ENCODE results near the gene SELENOW.
"Not testable (repeated sequence)": the region's sequence is repeated elsewhere in the genome, so short reads cannot be mapped to it uniquely, and the experiment has no call there.

Gene SELENOW

DNA sequence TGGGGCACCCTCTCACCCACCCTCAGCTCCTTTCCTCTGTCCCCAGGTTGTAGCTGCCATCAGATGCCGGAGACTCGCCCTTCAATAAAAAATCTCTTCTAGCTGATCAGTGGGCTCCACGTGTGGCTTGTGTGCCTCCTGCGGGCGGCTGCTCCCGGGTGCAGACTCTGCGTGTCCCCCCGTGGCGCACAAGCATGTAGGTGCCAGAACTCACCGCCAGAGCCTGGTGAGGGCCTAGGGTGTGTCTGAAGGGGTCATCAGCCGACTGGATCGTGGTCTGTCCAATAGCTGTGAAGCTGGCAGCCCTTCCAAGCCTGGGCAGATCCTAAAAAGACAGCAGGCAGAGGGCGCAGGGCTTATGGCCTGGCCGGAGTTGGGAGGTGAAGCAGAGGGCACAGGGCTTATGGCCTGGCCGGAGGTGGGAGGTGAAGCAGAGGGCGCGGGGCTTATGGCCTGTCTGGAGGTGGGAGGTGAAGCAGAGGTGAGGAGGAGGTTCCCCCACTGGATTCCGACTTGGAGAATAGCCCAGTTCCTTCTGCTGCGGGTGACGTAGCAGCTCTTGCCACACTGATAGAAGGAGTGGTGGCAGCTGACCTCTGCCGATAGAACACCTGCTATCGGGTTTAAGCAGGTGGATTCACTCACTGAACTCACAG is 21.4 kb upstream of the SELENOW start:
- no peak for DNase-seq

DNA sequence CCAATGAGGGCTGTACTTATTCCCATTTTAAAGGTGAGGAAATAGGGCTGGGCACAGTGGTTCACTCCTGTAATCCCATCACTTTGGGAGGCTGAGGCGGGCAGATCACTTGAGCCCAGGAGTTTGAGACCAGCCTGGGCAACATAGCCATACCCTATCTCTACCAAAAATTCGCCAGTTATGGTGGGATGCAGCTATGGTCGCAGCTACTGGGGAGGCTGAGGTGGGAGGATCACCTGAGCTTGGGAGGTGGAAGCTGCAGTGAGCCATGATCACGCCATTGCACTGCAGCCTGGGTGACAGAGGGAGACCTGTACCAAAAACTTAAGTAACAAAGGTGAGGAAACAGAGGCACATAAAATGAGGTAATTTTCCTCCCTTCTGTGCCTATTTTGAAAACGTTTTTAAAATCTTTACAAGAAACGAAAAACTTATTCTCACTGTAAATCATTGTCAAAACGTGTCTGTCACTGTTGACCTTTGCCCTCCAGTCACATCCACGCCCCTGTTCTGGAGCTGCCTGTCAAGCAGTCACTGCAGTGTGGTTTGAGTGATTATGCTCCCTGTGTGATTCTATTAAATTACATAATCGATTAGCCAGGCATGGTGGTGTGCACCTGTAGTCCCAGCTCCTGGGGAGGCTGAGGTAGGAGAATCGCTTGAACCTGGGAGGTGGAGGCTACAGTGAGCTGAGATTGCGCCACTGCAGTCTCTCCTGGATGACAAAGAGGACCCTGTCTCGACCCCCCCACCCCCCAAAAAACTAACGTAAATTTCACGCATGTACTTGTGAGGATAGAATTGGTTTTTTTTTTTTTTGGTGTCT is 20.7 kb upstream of the SELENOW start:
- no peak for DNase-seq

DNA sequence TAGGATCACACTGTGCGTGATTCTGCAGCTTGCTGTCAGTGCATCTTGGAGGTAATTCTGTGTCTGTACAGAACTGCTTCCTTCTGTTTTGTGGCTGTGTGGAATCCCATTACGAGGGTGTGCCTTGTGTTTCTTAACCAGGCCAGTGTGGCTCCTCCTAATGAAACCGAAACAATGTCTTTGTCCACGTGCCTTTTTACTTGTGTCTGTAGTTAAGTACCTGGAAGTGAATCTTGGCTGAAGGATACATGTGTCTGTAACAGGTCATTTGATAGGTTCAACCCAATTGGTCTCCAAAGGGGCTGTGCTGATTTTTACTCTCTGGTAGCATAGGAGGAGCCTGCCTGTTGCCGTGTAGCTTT is 20.1 kb upstream of the SELENOW start:
- DNase-seq: no peak

DNA sequence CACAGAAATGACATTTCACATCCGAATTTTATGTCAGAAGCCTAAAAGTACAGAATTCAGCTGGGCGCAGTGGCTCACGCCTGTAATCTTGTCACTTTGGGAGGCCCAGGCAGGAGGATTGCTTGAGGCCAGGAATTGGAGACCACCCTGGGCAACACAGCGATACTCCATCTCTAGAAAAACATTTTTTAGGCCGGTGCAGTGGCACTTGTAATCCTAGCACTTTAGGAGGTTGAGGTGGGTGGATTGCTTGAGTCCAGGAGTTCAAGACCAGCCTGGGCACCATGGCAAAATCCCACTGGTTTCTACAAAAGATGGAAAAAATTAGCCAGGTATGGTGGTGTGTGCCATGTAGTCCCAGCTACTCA is 17.9 kb upstream of the SELENOW start:
- no peak for DNase-seq

DNA sequence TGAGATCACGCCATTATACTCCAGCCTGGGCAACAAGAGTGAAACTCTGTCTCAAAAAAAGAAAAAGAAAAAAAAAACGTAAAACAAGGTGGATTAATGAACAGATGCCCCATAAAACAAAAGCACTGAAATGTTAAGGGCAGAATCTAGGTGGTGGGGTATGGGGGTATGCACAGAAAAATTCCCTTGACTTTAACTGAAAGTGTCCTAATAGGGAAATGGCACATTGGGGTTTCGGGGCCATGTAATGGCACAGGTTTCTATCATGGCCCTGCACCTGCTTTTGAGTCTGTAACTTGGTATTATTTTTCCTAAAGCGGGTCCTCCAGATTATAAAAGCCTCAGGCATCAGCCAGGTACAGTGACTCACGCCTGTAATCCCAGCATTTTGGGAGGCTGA is 16.9 kb upstream of the SELENOW start:
- DNase-seq: no peak

DNA sequence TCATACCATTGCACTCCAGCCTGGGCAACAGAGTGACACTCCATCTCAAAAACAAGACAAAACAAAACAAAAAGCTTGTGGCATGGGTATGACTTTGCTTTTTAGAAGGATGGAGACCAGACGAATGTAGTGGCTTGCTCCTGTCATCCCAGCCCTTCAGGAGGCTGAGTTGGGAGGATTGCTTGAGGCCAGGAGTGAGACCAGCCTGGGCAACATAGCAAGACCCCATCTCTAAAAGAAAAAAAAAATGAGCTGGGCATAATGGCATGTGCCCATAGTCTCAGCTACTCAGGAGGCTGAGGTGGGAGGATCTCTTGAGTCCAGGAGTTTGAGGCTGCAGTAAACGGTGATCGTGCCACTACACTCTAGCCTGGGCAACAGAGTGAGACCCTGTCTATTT is 16.4 kb upstream of the SELENOW start:
- no peak for DNase-seq

DNA sequence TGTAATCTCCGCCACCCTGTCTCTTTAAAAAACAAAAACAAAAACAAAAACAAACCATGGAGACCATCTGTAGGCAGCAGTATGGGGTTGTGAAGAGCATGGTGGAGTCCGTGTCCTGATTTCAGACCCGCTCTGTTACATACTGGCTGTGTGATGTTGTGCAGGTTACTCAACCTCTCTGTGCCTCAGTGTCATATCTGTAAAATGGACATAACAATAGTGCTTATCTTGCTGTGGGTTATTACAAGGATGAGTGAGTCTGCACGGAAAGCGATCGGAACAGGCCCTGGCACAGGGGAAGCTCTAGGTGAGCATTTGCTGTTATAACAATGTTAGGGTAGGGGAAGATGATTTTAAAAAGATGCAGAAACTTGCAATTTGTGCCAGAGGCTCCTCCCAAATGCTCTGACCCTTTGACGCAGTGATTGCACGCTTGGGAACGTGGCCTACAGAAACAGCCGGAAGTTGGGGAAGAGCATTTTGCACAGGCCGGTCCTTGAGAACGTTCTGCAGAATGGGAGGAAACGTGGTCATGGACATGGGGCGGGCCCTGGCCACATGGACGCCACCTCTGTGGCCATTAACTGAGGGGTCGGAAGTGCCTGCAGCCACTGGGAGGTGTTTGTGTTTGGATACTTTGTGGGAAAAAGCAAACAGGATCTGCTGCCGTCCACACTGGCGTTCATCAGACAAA is 15.7 kb upstream of the SELENOW start:
- DNase-seq: no peak

DNA sequence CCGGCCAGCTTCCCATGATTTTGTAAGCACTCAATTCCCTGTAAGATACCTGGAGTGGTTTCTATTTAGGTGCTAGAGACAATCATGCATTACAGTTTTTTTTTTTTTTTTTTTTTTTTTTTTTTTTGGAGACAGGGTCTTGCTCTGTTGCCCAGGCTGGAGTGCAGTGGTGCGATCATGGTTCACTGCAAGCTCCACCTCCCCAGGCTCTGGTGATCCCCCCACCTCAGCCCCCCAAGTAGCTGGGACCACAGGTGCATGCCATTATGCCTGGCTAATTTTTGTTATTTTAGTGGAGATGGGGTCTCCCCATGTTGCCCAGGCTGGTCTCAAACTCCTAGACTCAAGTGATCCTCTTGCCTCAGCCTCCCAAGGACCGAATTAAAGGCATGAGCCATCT is 13.8 kb upstream of the SELENOW start:
- not testable (repeated sequence) for DNase-seq

DNA sequence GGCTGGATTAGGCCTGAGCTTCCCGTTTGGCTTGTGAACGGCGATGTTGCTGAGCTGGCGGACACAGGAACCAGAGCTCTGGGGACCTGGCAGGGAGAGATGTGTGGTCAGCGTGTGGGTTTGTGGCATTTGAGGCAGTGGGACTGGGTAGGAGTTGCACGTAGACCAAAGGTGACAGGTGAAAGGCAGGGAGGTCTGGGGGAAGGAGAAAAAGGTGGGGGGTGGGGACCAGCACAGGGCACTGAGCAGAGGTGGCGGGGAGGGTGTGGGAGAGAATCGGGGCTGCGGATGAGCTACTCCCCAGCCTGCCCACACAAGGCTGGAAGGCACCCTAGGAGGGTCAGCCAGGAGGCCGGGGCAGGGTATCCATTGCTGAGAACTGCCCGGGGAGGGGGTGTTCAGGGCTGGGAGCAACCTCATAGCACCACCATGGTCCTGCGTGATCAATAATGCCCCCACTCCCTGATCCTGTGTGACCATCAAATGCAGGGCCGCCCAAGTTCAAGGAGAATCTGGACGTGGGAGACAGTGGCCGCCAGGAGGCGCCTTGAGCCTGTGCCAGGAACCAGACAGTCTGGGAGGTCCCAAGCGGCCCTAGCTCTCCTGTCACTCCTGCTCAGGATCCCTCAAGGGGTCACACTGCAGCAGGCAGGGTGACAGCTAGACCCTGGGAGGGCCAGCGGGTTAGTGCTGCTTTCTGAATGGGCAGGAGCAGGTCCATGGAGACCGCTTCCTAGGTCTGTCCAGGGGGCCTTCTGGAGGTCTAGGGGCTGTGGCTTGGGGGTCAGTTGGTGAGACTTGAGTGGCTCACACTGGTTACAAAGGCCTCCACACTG is 12.8 kb upstream of the SELENOW start:
- no peak for DNase-seq

DNA sequence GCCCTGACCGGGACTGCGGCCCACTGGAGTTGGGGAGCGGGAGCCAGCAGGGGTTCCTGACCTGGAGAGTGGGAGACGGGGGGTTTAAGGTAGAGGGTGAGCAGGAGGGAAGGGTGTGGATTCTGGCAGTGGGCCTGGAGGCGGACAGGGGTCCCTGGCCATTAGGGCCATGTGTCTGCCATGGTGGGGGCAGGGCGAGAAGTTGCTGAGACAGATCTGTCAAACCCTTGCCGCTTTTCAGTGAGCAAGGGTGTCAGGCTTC is 12.2 kb upstream of the SELENOW start:
- DNase-seq: no peak

DNA sequence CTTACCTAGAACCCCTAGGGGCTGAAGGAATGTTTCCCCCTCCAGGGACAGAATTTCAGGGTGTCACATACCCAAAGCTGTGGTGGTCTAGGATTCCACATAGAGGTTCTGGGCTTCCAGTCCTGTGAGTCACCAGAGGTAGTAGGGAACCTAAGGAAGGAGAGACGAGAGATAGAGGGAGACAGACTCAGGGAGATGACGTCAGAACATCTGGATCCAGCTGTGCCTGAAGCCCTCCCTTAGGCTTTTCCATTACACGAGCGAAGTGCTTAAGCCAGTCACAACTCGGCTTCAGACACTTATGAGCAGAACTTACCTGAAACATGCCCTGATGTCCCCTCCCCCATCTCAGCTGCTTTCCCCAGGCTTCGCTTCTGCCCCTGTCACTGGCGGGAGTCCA is 11.8 kb upstream of the SELENOW start:
- no peak for DNase-seq

DNA sequence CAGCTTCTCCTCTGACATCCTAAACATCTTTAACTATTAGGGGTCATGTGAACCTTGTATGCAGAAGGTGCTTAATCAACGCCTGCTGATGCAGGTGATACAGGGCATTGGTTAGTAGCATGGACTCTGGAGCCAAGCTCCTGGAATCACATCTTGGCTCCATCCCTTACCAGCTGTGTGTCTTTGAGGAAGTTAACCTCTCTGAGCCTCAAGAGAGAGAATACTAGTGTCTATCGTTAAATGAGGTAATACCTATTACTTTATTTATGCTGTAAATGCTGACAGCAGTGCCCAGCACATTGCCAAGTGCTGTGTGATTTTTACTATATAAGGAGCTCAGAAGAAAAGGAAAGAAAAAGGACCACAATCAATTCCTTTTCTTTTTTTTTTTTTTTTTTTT is 11.2 kb upstream of the SELENOW start:
- DNase-seq: no peak

DNA sequence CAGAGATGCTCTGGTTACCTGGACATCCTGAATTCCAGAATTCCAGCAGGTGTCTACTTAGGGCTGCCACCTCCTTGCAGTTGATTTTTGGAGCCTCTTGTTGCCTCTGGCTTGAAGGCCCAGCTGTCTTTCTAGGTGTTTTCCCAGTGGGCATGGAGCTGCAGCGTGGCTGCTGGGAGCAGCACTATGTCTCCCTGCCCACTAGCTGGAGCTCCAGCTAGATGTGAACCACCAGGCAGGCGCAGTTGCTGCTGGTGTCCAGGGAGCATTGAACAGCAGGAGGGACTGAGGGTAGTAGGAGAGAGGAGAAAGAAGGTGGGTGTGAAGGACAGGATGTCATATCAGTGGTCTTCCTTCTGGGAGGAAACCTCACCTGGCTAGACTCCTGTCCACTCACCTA is 9.9 kb upstream of the SELENOW start:
- no peak for DNase-seq

DNA sequence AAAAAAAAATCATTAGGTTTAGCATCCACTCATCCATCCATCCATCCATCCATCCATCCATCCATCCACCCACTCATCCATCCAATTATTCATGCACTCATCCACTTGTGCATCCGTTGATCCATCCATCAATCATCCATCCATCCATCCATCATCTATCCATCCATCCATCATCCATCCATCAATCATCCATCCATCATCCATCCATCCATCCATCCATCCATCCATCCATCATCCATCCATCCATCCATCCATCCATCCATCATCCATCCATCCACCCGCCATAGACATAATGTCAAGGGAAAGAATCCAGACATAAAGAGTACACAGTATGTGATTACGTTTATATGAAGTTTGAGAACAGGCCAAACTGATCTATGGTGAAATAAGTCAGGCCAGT is 9.0 kb upstream of the SELENOW start:
- DNase-seq: no peak

DNA sequence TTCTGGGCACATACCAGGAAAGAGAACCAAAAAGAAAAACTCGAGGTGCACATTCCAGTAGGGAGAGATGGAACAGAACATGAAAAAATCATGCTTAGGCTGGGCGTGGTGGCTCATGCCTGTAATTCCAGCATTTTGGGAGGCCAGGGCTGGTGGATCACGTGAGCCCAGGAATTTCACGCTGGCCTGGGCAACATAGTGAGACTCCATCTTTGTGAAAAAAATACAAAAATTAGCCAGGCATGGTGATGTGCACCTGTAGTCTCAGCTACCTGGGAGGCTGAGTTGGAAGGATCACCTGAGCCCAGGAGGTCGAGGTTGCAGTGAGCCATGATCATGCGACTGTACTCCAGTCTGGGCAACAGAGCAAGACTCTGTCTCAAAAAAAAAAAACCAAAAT is 7.2 kb upstream of the SELENOW start:
- not testable (repeated sequence) for DNase-seq

DNA sequence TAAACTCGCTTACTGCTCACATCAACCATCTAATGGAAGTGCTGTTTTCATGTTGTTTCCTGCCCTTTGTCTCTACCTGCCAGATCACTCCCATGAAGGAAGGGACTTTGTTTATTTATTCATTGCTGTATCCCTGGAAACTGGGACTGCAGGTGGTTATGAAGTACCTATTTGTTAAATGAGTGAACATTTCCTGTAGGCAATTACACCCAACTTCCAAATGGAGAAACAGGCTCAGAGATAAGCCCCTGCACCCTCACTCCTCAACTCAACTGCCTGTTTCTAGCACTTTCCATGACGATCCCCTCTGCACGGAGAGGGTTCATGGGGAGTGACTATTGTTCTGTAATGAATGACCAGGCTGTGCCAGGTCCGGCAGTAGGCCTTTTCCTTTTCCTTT is 1.9 kb upstream of the SELENOW start:
- DNase-seq: no peak

DNA sequence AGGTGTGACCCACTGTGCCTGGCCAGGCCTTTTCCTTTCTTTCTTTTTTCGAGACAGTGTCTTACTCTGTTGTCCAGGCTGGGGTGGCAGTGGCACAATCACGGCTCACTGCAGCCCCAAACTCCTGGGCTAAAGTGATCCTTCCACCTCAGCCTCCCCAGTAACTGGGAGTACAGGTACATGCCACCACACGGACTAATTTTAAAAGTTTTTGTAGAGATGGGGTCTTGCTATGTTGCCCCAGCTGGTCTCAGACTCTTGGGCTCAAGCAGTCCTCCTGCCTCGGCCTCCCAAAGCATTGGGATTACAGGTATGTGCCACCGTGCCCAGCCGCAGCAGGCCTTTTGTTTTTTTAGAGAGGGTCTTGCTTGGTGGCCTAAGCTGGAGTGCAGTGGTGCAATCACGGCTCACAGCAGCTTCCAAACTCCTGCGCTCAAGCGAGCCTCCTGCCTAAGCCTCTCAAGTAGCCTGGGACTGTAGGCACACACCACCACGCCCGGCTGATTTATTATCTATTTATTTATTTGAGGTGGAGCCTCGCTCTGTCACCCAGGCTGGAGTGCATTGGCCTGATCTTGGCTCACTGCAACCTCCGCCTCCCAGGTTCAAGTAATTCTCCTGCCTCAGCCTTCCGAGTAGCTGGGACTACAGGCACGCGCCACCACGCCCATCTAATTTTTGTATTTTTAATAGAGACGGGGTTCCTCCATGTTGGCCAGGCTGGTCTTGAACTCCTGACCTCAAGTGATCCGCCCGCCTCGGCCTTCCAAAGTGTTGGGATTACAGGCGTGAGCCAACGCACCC is 1.1 kb upstream of the SELENOW start:
- not testable (repeated sequence) for DNase-seq

DNA sequence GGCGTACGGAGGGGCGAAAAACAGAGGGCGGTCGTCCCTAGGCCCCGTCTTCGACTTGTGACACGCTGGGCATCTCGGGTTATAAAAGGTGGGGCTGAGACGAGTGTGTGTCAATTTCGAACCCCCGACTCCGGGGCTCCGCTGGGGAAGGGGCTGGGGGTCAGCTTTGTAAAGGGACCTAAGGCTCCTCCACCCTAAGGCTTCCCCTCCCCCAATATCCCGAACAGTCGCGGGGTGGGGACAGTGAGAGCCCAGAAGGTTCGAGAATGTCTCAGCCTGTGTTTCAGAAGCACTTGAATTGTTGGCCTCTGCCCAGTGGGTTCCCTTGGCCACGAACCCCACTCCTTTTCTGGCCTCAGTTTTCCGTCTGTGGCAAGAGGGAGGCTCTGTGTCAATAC is 450 bp downstream of the SELENOW start:
- no peak for DNase-seq

DNA sequence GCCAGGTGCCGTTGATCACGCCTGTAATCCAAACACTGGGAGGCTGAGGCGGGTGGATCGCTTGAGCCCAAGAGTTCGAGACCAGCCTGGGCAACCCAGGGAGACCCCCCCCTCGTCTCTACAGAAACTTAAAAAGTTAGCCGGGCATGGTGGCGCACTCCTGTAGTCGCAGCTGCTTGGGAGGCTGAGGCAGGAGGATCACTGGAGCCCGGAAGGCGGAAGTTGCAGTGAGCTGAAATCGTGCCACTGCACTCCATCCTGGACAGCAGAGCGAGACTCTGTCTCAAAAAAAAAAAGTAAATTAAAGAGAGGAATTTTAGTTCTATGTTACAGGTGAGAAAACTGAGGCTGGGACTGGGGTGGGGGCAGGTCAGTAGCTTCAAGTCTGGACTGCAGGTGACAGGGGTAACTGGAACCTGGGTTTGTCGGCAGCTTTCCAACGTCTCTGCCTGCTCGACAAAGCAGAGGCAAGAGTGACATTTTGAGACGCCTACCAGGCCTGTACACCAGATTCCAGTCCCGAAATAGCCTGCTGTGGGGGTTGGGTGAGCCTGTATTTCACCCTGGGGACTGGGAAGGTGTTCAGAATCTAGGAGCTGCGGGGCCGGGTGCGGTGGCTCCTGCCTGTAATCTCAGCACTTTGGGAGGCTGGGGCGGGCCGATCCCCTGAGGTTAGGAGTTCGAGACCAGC is 1.2 kb downstream of the SELENOW start:
- DNase-seq: no peak

DNA sequence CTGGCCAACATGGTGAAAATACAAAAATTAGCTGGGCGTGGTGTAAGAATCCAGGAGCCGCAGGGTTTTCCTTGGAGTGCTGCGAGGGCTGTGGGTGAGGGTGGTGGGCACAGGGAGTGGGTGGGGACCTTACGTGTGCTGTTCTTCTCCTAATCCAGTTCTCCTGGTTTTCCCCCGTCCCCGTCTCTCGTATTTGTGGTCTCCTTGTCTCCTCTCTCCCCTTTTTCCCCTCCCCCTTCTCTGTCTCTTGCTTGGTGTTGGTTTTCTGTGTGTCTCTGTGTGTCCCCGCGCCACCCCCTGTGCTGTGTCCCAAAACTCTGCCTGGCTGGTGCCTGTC is 1.7 kb downstream of the SELENOW start:
- no peak for DNase-seq

DNA sequence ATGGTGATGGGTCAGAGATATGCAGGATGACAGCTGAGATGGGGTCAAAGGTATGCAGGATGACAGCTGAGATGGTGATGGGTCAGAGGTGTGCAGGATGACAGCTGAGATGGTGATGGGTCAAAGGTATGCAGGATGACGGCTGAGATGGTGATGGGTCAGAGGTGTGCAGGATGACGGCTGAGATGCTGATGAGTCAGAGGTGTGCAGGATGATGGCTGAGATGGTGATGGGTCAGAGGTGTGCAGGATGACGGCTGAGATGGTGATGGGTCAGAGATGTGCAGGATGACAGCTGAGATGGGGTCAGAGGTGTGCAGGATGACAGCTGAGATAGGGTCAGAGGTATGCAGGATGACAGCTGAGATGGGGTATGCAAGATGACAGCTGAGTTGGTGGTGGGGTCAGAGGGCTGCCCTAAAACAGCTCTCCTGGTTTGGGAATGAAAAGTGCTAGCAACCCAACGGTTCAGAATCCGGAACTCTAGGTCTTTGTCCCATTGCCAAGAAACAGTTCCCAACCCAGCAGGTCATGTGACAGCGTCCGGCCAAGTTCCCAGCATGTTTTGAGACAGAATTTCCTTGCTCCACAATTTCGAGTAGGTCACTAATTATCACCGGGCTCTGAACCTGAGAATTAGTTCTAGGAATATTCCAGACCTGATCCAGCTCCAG is 3.2 kb downstream of the SELENOW start:
- DNase-seq: no peak

DNA sequence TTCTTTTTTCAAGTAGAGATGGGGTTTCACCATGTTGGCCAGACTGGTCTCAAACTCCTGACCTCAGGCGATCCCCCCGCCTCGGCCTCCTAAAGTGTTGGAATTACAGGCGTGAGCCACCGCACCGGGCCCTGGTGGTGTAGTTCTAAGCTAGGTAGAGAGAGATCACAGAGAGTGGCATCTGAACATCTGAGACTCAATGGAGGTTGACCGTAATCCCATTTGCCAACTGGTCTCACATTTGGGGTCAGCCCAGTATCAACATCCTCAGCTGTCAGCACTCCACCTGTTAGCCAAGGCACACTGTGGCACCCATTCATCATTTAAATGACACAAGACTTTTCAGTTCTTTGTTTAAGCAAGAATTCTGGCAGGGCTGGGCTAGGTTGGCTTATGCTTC is 8.1 kb downstream of the SELENOW start:
- no peak for DNase-seq
